ENCODE results near the gene BCKDK. TPM values are rescaled to one million over a fixed set of nuclear protein-coding genes. Genes with fewer than 3 reads are reported as not detected.

Gene BCKDK
- total RNA-seq, 1 donor from 2014 or later: 85.8 TPM

- intact Hi-C loops (cut with DNase I): no loop called here
- H3K27ac ChIP-seq: no peak overlapping the region
Measured at GRCh38 chr16:31081428-31082351, 26.5 kb upstream of the BCKDK start.

GRCh38 chr16:31082368-31083045 is 25.7 kb upstream of the BCKDK start:
- intact Hi-C loops (cut with DNase I): no loop called here
- DNase-seq (ENCODE audit: low spot score in 2 of 2): no peak

More at GRCh38 chr16:31081428-31082351, 26.5 kb upstream of the BCKDK start:
- Histone ChIP-seq H3K27me3 (no peaks in the 10 kb centered on the region), H3K9me3 (no peaks in the 10 kb centered on the region), H3K4me1 (no peaks in the 10 kb centered on the region), H3K4me3 (no peak overlapping the region), H3K36me3 (peaks cover 81 to 92% of the 10 kb centered on the region in 2 donors)
- DNase-seq (ENCODE audit: low spot score in 2 of 2): no peak
- no peak for TF ChIP-seq CTCF (IDR thresholded peaks at IDR 0.05)

GRCh38 chr16:31083081-31083480 is 25.1 kb upstream of the BCKDK start:
- no peaks in the 10 kb centered on the region for H3K4me1 ChIP-seq
- no peaks in the 10 kb centered on the region for H3K9me3 ChIP-seq
- intact Hi-C loops (cut with DNase I): no loop called here
- no peak overlapping the region for H3K27ac ChIP-seq
- DNase-seq (ENCODE audit: low spot score in 2 of 2): no peak
- no peak for TF ChIP-seq CTCF (IDR thresholded peaks at IDR 0.05)
- peaks cover 69 to 85% of the 10 kb centered on the region in 2 donors for H3K36me3 ChIP-seq
- H3K27me3 ChIP-seq: no peaks in the 10 kb centered on the region
- H3K4me3 ChIP-seq: no peak overlapping the region

More at GRCh38 chr16:31082368-31083045, 25.7 kb upstream of the BCKDK start:
- no peak overlapping the region for H3K27ac ChIP-seq
- no peaks in the 10 kb centered on the region for H3K4me1 ChIP-seq
- H3K27me3 ChIP-seq: no peaks in the 10 kb centered on the region
- peaks cover 75 to 89% of the 10 kb centered on the region in 2 donors for H3K36me3 ChIP-seq
- no peak overlapping the region for H3K4me3 ChIP-seq
- H3K9me3 ChIP-seq: no peaks in the 10 kb centered on the region
- TF ChIP-seq CTCF (IDR thresholded peaks at IDR 0.05): no peak

DNA sequence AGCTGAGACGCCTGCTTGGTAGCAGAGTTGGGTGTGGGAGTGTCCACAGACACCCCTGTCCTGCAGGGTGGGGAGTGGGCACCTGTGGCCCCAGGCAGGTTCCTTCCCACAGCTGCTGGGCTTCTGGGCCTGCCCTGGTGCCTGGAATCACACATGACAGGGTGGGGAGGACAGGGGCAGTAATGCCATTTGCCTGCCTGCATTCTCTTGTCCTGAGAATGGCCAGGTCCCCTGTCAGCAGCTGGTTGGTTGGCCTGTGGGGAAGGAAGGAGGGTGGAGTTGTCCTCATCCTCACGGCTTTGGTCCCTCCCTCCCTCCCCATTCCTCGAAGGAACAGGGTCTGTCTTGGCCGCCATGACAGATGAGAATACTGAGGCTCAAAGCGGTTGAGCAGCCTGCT is 24.6 kb upstream of the BCKDK start:
- Histone ChIP-seq H3K4me3 (no peak overlapping the region), H3K4me1 (no peaks in the 10 kb centered on the region), H3K27ac (no peak overlapping the region), H3K9me3 (no peaks in the 10 kb centered on the region), H3K36me3 (peaks cover 64 to 80% of the 10 kb centered on the region in 2 donors), H3K27me3 (no peaks in the 10 kb centered on the region)
- intact Hi-C loops (cut with DNase I): no loop called here
- no peak for DNase-seq (ENCODE audit: low spot score in 2 of 2)
- no peak for TF ChIP-seq CTCF (IDR thresholded peaks at IDR 0.05)

GRCh38 chr16:31083981-31084380 is 24.2 kb upstream of the BCKDK start:
- intact Hi-C loops (cut with DNase I): no loop called here

More at GRCh38 chr16:31083981-31084380, 24.2 kb upstream of the BCKDK start:
- no peaks in the 10 kb centered on the region for H3K4me1 ChIP-seq
- no peak overlapping the region for H3K27ac ChIP-seq
- no peak for DNase-seq (ENCODE audit: low spot score in 2 of 2)
- H3K27me3 ChIP-seq: no peaks in the 10 kb centered on the region
- no peak for TF ChIP-seq CTCF (IDR thresholded peaks at IDR 0.05)
- no peak overlapping the region for H3K4me3 ChIP-seq
- no peaks in the 10 kb centered on the region for H3K9me3 ChIP-seq
- H3K36me3 ChIP-seq: peaks cover 60 to 76% of the 10 kb centered on the region in 2 donors
